Activated CD4-positive, alpha-beta T cell treated with anti-CD3 and anti-CD28 coated beads, Interleukin-2, Interleukin-6, amounts not matched to agents 100 ng/mL and 50 ng/mL, durations not matched to agents 16 hours and 8 hours (primary cell): ENCODE results near the gene CUL1.
"Not testable (repeated sequence)": the region's sequence is repeated elsewhere in the genome, so short reads cannot be mapped to it uniquely, and the experiment has no call there.

ENCODE experiments used
- DNase-seq: peaks from one replicate; pipeline ENCODE4 v3.0.0-alpha.2; 2020

The CUL1 gene

DNA sequence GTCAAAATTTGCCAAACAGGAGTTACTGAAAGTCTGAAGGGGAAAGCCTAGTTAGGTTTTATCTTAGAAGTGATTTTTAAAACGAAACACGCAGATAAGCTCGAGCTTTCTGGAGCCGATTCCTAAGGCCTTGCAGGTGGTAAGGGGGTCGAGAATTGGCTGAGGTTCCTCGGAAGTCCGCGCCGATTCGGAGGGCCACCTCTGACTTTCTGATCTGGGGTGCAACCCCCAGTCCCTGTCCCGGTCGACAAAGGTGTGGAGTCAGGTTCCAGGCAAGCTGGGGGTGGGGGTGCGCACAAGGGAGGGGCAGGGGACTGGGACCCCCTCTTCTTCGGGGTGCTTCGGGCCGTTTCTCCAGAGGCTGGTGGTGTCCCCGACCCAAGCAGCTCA, 701 bp upstream of the CUL1 start:
- DNase-seq = no peak

DNA sequence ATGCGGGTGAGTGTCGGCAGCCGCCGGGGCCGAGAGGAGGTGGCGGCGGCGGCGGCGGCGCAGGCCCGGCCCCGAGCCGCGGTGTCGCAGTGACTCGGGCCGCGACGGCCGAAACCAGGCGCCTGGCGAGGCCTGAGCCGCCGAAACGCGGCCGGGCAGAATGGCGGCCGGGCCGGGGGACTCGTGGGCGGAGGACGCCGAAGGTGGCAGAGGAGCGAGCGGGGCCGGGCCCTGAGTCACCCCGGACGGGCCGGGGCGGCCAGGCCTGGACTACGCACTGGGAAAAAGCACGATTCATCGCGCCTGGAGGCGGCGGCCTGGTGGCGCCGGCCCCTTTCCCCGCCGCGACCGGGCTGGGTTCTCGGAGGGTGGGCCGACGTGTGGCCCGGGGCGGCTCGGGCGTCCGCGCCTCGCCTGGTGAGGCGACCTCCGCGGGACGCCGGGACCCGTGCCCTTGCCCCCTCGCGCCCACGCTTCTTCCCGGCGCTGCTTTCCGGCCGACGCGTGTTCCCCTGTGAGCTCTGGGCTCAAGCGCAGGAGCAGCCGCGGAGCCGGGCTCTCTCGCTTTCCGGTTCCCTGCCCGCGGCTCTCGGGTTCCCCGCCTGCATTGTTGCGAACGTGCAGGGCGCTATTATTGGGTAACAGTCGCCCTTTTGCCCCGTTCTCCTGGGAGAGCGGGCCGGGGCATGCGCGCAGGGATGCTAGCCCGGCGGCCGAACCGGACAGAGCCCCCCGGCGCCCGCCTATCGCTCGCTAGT, 500 bp downstream of the CUL1 start:
- DNase-seq = peak; percentile 71

DNA sequence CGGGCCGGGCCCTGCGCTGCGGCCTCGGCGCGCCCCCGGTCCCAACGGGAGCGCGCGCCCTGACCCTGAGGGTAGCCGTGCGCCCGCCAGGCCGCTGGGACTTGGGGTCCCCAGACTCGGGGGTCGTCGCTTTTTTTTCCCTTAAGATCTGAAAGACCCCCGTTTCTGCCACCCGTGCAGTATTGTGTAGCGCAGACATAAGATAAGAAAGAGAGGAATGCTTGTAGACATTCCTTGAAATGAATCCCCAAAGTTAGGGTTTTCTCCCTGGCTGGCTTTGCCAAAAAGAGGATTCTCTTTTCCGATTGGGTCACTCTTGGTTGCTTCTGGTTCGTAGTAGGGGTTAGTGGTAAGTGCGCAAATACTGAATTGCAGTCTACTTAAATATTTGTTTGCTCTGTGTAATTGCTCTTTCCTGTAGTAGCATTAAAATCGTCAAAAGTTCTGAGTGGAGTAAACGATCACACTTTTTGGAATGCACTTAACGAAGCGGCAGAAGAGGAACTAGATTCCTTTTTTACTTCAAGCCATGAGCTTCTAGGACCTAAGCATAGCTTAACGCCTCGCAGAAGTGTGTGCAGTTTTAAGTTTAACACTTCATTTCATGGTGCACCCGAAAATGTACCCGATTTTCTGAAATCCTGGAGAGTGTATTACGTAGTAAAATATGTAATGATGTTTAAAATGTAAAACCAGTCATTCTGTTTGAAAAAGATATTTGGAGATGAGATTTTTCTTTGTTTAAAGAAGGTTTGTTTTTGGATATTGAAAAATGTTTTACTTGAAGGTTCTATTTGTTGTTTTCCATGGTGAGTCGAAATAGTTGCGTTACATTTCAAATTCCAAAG, 1.3 kb downstream of the CUL1 start:
- peak; percentile 16 for DNase-seq

DNA sequence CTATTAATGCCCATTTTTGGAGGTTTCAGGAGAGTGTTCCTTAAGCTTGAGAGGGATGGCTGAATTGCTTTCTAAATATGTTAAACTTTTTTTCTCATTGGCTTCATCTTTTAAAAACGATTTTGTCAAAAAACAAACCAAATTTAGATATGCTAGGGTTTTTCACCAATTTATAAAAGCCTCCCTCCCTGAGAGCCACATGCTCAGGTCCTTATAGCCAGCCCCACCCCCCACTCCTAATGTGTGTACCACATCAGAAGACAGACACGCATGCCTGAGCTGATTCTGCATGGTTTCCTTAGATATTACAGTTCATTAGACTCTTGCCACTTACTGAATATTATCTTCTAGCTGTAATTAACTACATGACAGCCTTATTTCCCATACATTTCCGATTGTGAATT, 2.0 kb downstream of the CUL1 start:
- DNase-seq = peak; percentile 57

DNA sequence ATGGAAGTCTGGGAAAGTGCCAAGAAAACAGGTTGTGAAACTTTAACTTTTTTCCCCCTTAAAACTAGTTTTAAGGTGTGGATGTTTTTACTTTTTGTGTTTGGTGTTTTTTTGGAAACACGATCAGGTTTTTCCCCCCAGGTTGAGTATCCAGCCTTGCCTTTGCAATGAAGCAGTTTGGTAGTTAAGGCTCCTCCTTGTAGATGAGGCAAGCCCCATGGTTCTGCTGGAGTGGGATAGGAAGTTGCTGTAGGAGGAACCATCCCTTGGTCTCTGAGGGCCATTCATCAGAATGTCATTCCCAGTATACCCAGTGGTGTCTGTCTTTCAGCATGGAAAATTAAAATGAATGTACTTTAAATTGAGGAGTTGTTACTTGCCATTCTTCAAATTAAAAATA, 2.7 kb downstream of the CUL1 start:
- DNase-seq = no peak

DNA sequence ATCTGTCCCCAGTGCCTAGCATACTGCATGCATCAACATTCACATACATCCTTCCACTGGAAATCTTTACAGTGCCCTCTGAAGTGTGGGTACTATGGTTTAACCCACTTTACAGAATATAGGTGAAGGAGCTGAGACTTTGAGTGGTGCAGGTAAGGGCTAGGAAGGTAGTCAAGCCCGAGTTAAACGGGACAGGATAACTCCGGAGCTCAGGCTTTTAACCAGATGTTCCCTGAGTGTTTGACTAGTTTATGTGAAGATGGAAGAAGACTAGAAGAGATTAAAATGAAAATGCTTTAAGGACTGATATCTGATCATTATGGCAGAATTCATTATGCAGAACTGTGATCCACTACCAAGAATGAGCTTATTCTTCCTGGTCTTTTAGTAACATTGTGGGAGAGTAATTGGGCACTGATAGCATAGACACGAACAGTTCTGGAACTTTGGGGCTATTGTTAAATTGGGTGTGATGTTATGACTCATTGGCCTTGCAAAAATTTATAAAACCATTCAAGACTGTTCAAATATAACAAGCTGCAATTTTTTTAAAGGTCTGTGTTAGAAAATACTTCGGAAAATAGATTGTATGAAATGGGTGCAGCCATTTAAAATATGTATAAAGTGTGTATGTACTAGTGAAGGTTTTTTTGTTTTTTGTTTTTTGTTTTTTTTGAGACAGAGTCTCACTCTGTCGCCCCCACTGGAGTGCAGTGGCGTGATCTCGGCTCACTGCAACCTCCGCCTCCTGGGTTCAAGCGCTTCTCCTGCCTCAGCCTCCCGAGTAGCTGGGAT, 4.4 kb downstream of the CUL1 start:
- DNase-seq = no peak

DNA sequence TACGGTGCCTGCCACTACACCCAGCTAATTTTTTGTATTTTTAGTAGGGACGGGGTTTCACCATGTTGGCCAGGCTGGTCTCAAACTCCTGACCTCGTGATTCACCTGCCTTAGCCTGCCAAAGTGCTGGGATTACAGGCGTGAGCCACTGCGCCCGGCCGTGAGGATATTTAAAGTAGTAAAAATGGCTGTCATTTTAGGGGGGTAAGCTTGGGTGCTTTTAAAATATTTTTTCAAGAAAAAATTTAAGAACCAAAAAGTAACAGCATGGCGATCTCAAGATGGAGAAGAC, 4.9 kb downstream of the CUL1 start:
- DNase-seq = not testable (repeated sequence)

DNA sequence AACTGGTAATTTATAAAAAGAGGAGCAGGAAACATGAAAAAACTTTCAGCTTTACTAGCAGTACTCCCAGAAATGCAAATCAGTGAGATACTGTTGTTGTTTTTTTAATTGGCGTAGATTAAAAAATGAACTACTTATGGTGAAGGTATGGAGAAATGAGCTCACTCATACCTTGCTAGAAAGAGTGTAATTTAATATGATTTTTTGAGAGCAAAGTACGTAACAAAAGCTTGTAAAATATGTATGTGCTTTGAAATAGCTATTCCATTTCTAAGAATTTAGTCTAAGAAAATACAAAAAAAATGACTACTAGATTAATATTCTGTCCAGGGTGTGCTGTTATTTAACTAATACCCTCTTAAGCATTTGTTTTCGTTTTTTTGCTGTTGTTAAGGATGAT, 5.5 kb downstream of the CUL1 start:
- no peak for DNase-seq

DNA sequence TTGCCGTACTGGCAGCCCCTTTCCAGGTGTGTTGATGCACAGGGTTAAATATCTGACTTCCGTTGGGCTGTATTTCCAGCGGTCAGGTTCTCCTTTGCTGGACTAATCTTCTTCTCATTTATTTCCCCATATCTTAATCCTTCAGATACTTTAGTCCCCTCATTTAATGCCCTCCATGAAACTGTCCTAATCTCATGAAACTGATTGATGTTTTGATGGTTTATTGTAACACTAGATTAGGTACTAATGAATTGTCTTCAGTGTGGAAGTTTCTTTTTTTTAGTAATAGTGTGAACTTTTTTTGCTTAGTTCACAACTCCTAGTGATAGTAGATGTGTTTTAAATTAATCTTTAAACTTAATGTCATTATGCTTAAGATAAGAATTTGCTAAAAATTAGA, 6.3 kb downstream of the CUL1 start:
- no peak for DNase-seq

DNA sequence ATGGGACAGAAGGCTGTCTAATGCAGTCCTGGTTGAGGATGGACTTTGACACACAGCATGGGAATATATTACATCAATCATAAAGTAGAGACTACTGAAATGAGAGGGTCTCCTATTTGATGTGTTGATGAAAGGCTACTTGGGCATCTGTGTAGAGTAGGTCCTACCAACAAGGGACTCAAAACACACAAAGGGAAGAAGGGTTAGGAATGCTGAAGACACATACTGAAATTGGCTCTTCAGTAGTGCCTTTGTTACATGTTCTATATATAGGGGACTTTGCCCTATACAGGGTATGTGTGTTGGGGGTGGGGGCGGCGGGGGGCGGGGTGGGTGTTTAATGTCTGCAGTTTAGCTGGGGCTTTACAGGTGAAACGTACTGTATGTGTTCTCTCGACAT, 7.7 kb downstream of the CUL1 start:
- no peak for DNase-seq

DNA sequence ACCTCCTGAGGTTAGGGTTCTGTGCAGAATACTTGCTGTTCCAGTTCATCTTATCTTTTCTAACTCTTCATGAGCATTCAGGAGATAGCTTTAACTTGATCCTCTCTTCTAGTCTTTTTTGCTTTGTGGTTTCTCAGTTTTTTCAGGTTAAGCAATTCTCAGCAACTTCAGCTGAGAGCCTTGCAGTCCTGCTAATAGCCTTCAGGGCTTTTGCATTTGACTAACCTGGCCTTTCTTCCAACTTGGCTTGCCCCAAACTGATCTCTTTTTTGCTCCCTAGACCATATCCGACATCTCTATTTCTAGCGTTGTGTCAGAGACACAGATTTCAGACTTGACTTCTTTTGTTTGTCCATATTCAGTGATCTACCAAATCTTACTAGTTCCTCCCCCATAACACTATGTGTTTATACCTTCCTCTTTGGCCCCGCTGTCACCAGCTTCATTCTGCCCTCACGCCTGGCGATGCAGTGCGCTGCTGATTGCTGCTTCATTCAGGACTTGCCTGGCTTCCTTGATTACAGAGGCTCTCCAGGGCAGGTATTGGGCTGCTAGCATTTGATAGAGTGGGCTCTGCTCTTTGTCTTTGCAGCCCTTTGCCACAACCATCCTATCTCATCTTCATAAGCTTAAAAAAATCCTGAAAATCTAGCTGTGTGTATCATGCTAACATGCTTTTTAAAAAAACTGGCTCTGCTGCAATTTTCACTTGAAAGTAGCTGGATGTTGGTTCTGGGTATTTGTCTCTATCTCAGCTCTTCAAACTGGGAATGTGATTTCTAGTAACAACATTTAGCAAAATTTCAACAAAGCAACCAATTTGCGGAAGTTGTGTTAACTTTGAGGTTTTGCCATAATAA, 9.6 kb downstream of the CUL1 start:
- DNase-seq = no peak

DNA sequence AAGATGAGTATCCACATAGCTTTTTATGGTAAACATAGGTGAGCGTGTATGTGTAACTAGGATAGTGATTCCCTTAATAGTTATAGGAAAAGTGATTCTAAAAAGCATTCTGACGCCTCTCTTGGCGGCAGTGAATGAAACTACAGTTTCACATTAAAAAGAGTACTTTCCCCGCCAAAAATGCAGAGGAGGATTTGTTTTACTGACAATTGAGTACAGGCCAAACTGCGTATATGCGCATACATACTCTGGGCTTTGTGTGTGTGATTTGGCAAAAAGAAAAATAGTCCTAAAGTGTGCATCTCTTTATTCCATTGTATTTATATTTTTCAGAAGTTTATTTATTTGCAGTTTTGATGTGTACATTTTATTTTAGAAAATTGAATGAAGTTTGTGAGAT, 10.3 kb downstream of the CUL1 start:
- DNase-seq = no peak

DNA sequence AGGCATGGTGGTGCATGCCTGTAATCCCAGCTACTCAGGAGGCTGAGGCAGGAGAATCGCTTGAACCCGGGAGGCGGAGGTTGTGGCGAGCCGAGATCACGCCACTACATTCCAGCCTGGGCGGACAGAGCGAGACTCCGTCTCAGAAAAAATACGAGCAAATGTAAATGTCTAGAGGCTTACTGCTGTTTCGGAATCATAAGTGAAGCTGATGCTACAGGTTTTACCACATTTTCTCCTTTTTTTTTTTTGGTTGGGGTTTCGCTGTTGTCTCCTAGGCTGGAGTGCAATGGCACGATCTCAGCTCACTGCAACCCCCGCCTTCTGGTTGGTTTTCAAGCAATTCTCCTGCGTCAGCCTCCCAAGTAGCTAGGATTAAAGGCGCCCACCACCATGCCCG, 11.7 kb downstream of the CUL1 start:
- DNase-seq = not testable (repeated sequence)

DNA sequence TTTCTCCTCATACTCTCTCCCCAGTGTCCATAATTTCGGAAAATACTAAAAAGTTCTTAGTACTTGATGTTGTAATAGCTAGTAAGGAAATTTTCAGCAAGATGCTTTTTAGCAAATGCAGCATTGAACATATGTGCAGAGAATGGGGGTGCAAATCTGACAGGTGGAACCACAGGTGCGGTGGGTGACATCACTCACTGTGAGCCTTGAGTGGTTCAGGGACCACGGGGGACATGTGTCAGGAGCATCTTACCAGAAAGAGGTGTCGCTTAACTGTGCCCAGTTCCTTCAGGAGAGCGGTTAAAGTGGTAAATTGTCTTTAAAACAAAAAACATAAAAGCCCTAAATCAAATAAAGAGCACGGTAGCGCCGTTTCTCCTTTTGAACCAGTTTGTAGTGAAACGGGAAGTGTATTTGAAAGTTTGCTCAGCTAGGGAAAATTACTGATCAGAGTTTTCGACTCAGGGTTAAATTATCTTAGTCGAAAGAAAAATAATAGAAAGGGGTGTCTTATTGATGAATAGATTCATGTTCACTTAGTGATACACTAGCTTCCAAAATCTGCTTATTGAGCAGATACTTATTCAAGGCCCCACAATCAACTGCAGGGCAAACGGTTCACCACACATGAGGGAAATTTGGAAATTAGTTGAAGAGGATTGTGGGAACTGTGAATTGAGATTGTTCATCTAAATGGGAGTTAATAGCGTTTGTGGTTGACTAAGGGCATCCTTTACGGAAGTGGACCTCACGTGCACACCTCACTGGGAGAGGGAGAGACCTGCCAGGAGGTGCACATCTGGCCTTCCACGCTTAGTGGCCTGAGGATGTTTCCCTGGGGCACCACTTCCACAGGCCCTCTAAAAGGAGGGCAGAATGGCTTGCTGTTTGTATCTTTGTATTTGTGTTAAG, 12.7 kb downstream of the CUL1 start:
- no peak for DNase-seq

DNA sequence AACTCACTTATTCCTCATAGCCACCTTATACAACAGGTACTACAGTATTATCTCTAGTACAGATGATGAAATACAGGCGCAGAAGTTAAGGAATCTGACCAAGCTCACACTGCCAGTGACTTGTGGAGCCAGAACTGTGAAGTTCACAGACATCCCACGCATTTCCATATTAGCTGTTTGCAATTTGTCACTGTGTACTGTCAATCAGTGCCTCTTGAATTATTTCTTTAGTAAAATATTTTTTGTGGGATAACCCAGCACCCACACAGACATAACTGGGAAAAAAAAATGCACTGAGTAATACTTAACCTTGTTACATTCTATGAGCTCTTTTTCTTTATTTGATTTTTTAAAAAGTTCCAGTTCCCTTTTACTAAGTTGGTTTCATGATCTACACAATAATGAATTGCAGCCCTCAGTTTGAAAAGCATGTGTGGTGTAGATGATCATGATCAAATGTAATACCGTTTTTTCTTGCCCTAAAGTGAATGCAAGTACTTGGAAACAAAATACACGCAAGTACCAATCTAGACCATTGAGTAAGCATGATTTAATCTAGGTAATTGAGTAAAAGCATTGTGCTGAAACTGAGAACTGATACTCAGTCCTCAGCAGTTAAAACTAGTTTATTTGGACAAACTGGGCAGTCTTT, 14.1 kb downstream of the CUL1 start:
- DNase-seq = no peak

DNA sequence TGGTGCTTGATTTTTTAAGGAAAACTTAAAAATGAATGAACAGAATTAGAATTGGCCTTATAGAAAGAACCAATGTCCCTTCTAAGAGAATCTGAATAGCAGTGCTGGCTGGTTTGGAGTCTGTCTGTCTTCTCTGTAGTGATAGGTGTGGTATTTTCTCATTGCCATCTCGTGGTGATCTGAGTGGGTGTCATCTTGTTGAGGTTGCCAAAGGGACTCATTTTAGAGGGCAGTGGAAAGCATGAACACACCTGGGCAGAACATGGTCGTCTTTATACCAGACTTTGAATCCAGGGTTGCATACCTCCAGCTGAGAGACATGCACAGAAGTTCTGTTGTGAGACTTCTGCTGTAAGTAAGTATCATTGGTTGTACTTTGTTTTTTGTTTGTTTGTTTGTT, 15.8 kb downstream of the CUL1 start:
- DNase-seq = no peak

DNA sequence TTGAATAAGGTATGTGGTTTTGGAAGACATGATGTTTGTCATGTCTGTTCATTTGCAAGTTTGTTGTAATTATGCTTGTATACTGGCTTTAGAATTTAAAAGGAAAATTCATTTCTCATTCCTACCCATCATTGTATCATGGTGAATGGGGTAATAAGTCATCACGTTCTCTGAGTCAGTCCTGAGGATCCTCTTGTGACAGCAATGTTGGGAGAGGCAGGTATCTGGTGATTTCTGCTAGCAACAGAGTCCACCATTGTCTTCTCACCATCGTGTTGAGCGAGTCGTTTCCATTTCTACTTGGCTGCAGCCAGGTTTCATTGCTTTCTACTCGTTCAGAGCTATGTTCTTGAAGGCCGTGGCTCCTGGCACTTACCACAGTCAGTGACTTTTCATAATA, 16.3 kb downstream of the CUL1 start:
- no peak for DNase-seq

DNA sequence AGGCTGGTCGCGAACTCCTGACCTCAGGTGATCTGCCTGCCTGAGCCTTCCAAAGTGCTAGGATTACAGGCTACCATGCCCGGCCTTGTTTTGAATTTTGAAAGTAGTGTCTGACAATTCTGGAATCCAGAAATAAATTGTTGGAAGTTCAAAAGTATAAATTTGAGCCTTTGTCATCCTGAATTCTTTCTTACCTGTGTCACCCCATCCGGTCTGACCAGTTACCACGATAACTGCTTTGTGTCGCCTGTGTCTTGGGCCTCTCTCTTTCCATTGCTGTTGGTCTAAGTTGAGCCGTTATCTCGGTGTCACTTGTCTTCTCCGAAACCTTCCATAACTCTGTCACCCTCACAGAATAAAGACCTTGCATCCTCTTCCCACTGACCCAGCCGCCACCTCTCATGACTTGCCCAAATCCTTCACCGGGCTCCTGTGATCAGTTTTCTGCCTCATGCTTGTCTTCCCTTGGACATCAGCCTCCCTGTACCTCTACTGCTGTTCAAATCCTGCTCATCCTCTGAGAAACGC, 18.6 kb downstream of the CUL1 start:
- no peak for DNase-seq

DNA sequence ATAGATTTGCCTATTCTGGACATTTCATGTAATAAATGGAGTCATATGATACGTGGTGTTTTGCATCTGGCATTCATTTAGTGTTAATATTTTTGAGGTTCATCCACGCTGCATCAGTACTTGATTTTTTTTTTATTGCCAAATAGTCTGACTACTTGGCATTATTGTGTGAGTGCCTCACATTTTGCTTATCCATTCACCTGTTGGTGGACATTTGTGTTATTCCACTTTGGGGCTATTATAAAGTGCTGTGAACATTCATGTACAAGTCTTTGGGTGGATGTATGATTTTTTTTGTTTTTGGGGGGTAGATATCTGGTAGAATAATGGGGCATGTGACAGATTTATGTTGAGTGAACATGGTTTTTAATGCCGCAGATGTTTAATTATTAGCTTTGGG, 19.7 kb downstream of the CUL1 start:
- no peak for DNase-seq

DNA sequence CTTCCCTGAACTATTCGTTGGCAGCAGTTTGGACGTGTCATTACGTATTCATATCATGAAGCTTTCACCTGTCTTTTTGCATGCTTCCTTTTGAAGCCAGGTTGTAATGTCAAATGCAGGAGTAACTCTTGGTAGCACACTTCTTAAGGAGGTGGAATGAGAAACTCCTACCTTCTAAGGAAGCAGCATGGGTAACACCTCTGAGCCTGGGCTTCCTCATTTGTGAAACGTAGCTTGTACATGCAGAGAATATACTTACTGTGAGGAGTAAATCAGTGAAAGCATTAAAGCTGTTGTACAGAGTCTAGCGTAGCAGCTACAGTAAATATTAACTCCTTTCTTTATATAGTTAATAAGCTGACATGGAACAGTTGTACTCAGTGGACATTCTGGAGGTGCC, 21.1 kb downstream of the CUL1 start:
- DNase-seq = no peak

DNA sequence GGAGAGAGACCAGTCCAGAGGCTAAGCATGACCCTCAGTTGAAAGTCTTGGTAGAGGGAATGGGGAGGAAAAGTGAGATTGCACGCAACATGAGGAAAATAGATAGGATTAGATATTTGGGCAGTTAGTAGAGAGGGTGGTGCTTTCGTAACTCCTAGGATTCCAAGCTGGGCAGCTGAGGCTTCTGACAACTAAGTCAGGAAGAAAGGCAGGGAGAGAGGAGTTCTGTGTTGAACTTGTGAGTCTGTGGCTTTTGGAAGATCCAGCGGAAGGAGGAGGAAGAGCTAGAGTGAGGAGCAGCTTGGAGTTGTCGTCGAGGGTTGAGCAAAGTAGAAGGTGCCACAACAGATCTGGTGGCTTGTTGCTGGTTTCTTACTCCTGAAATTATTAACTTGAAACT, 21.8 kb downstream of the CUL1 start:
- no peak for DNase-seq
